ENCODE measurements around the gene E2F7. TPM values are rescaled to one million over a fixed set of nuclear protein-coding genes. Genes with fewer than 3 reads are reported as not detected.

Gene E2F7
- total and polyA plus RNA-seq, 2 of the 13 experiments (the other 11 are each of a cell fraction or from before 2014, with no cell fraction given): 1.7 to 7.3 TPM

GRCh38 chr12:77072833-77073495 lies 7.6 kb upstream of the E2F7 start (continued):
- TF ChIP-seq ZNF18 (CRISPR knock-in tag; IDR thresholded peaks at IDR 0.05; ENCODE audit: insufficient replicate concordance): no peak
- TF ChIP-seq RERE (CRISPR knock-in tag; IDR thresholded peaks at IDR 0.05; ENCODE audit: low read depth): no peak
- no peak for TF ChIP-seq SNAPC2 (CRISPR knock-in tag; IDR thresholded peaks at IDR 0.05)
- TF ChIP-seq EEA1 (CRISPR knock-in tag; IDR thresholded peaks at IDR 0.05; ENCODE audit: borderline replicate concordance): no peak
- no peak for TF ChIP-seq ZNF660 (CRISPR knock-in tag; IDR thresholded peaks at IDR 0.05; ENCODE audit: borderline replicate concordance, low read depth)
- TF ChIP-seq ZZZ3 (CRISPR knock-in tag; IDR thresholded peaks at IDR 0.05; ENCODE audit: borderline replicate concordance): no peak
- TF ChIP-seq ATF2 (CRISPR knock-in tag; IDR thresholded peaks at IDR 0.05): no peak
